ENCODE measurements around the gene WWOX. TPM values are rescaled to one million over a fixed set of nuclear protein-coding genes. Genes with fewer than 3 reads are reported as not detected.

The WWOX gene
- total and polyA plus RNA-seq, 2 donors (not counting 3 experiments of a cell fraction or from before 2014, with no cell fraction given) = 6.2 to 12.5 TPM

DNA sequence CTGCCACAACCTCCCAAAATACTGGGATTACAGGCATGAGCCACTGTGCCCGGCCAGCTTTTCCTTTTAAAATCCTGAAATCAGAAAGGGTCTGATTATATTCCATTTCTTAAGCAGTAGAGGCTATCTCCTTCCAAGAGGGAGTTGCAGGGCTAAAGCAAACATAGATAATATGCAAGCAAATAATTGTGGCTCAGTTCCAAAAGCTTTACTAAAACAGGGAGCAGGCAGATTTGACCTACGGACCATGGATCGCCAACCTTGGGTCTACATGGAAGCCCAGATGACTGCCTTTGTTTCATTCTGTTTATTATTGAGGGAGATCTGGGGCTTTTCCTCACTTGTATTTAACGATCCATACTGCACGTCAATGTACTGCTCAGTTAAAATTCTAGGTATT lies 38.6 kb upstream of the WWOX start:
- intact Hi-C loops (cut with micrococcal nuclease) = no loop called here
- POLR2A ChIA-PET = no interaction called here

More for the DNA sequence above, 38.6 kb upstream of the WWOX start:
- no peaks in the 10 kb centered on the region for H3K36me3 ChIP-seq (ENCODE audit: control insufficient read depth in 2 of 2, extremely low read depth in 1 of 2, insufficient read depth in 2 of 2, low read length in 2 of 2)
- TF ChIP-seq MYC (IDR thresholded peaks at IDR 0.05; ENCODE audit: low read depth, low read length) (no peak), POLR2AphosphoS5 (IDR thresholded peaks at IDR 0.05; ENCODE audit: insufficient read depth, low read depth, low read length) (no peak), GATA2 (IDR thresholded peaks at IDR 0.05; ENCODE audit: insufficient read depth, insufficient read length, low read depth, low read length) (no peak), EZH2 (IDR thresholded peaks at IDR 0.05; ENCODE audit: borderline replicate concordance, low read depth, low read length, severe bottlenecking) (no peak), CTCF (IDR thresholded peaks at IDR 0.05; ENCODE audit: extremely low read depth in 1 of 2, insufficient read depth in 1 of 2, low read depth in 1 of 2, low read length in 2 of 2) (no peak), JUN (IDR thresholded peaks at IDR 0.05; ENCODE audit: borderline replicate concordance, insufficient read depth, insufficient read length, low read depth) (no peak)
- TF ChIP-seq, protein P1, sequence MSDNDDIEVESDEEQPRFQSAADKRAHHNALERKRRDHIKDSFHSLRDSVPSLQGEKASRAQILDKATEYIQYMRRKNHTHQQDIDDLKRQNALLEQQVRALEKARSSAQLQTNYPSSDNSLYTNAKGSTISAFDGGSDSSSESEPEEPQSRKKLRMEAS (IDR thresholded peaks at IDR 0.05; ENCODE audit: insufficient read depth, insufficient read length) = no peak
- H3K79me2 ChIP-seq (ENCODE audit: control insufficient read depth, insufficient read depth, low read length) = no peaks in the 10 kb centered on the region
- H2AFZ ChIP-seq (ENCODE audit: low read depth, low read length) = no peak overlapping the region
- no peak for FAIRE-seq
- no peaks in the 10 kb centered on the region for H4K20me1 ChIP-seq (replicated peaks; ENCODE audit: control insufficient read depth, extremely low read depth, insufficient read depth, low read length)
- no peak overlapping the region for H3K27ac ChIP-seq (ENCODE audit: insufficient read depth, low read depth, low read length)
- H3K27me3 ChIP-seq (ENCODE audit: control insufficient read depth in 2 of 2, insufficient read depth in 2 of 2, low read length in 2 of 2) = no peaks in the 10 kb centered on the region
- H3K4me2 ChIP-seq (ENCODE audit: insufficient read depth, low read length) = no peak overlapping the region
- H3K4me1 ChIP-seq (ENCODE audit: control insufficient read depth, extremely low read depth, insufficient read depth, low read length) = no peaks in the 10 kb centered on the region
- H3K9me1 ChIP-seq (replicated peaks; ENCODE audit: control insufficient read depth, extremely low read depth, insufficient read depth, low read length) = no peaks in the 10 kb centered on the region
- dilution Hi-C loops (cut with MboI; ENCODE audit: extremely low pct_ligation_motif_present, low sequenced_read_pairs) = no loop called here
- H3K4me3 ChIP-seq (replicated peaks in 1 of 3; ENCODE audit: insufficient read depth in 1 of 3, low read depth in 1 of 3, low read length in 3 of 3) = no peak overlapping the region
- no peaks in the 10 kb centered on the region for H3K9me3 ChIP-seq (replicated peaks; ENCODE audit: control insufficient read depth, insufficient read depth, low read length)
- H3K9ac ChIP-seq (replicated peaks; ENCODE audit: extremely low read depth, insufficient read depth, low read length) = no peak overlapping the region
- DNase-seq (ENCODE audit: low read depth, low spot score) = no peak
- CTCF ChIA-PET = no interaction called here
- no TSS peak for BruUV-seq (replicated peaks)
